HepG2 (cell line): Measurements from ENCODE around the gene CTSG. TPM values are rescaled to one million over a fixed set of nuclear protein-coding genes. Genes with fewer than 3 reads are reported as not detected.

ENCODE experiments used
- ATAC-seq: fragments of 200-7000 bp; cut with Tn5 transposase; 3 replicates; pipeline ENCODE4 v1.9.1; 2020; ENCODE audit warnings: mild to moderate bottlenecking, moderate library complexity
- BruUV-seq: library from RNA; stranded (reverse); fragments of 400-500 nt; replicated peaks from 2 replicates; lab custom pipeline; 2021; lab: Mats Ljungman, UMichigan
- CTCF ChIA-PET: fragments of 300-600 bp; formaldehyde crosslinking; extraction: SDS; loops from one replicate; lab custom pipeline; 2021; ENCODE audit warnings: low total read pairs, inconsistent platforms, low intra/inter-chr PET ratio; lab: Yijun Ruan, JAX
- POLR2A ChIA-PET: fragments of 350-600 bp; sonication (Branson Sonifier 250); formaldehyde crosslinking; loops from one replicate; lab custom pipeline; 2020; ENCODE audit warnings: antibody characterized with exemption, inconsistent platforms; lab: Yijun Ruan, JAX
- DNase-seq: peaks from one replicate; pipeline ENCODE4 v3.0.0-alpha.2; 2015; ENCODE audit warnings: low spot score
- FAIRE-seq: peaks from 3 replicates; lab custom pipeline; 2011; peaks lifted over from hg19 to GRCh38; lab: Jason Lieb, UNC
- H2AFZ ChIP-seq: one replicate; pipeline ENCODE4 v1.6.1; 2011; ENCODE audit warnings: low read length, inconsistent platforms
- H3K27ac ChIP-seq: fragments of 300-600 bp; 3 replicates; pipeline ENCODE4 v1.8.0; 2011; ENCODE audit warnings: mixed run types, mild to moderate bottlenecking, mixed read lengths, low read length, inconsistent platforms; ENCODE audit not compliant: insufficient read depth; ENCODE audit errors: extremely low read length
- H3K27me3 ChIP-seq, 2 experiments: fragments of 200-600 bp in 1 of 2; 2 replicates in 1 of 2; 3 replicates in 1 of 2; pipeline versions ENCODE4 v1.6.0 to v1.8.0; 2011; ENCODE audit warnings: low read length in 2 of 2, mild to moderate bottlenecking in 2 of 2, moderate library complexity in 2 of 2, inconsistent platforms in 1 of 2; ENCODE audit not compliant: insufficient read depth in 2 of 2, control insufficient read depth in 1 of 2
- H3K36me3 ChIP-seq, 2 experiments: fragments of 200-600 bp in 1 of 2; replicated peaks in 1 of 2; 2 replicates in 1 of 2; 3 replicates in 1 of 2; pipeline versions ENCODE4 v1.5.1 to v1.8.0; 2011; ENCODE audit warnings: low read length in 2 of 2, inconsistent platforms in 1 of 2; ENCODE audit not compliant: insufficient read depth in 2 of 2, control insufficient read depth in 1 of 2
- H3K4me1 ChIP-seq: 2 replicates; pipeline ENCODE4 v1.5.1; 2012; ENCODE audit warnings: low read length, inconsistent platforms; ENCODE audit not compliant: insufficient read depth
- H3K4me2 ChIP-seq: 2 replicates; pipeline ENCODE4 v1.6.0; 2011; ENCODE audit warnings: low read depth, low read length, inconsistent platforms
- H3K4me3 ChIP-seq, 3 experiments: fragments of 200-600 bp in 1 of 3; sonication (generic), shearing (Covaris generic) in 1 of 3; replicated peaks in 1 of 3; 2 replicates each; pipeline ENCODE4 v1.5.1; 2011 to 2016; ENCODE audit warnings: low read length in 3 of 3, inconsistent platforms in 2 of 3, low read depth in 2 of 3, mild to moderate bottlenecking in 2 of 3, control low read depth in 1 of 3, mixed read lengths in 1 of 3; ENCODE audit not compliant: insufficient read depth in 1 of 3
- H3K79me2 ChIP-seq: one replicate; pipeline ENCODE4 v1.6.1; 2011; ENCODE audit warnings: low read length, inconsistent platforms; ENCODE audit not compliant: insufficient read depth
- H3K9ac ChIP-seq: 2 replicates; pipeline ENCODE4 v1.6.0; 2011; ENCODE audit warnings: mild to moderate bottlenecking, low read depth, low read length, inconsistent platforms; ENCODE audit not compliant: insufficient read depth
- H3K9me3 ChIP-seq: 2 replicates; pipeline ENCODE4 v1.5.1; 2012; ENCODE audit warnings: mild to moderate bottlenecking, low read length
- H4K20me1 ChIP-seq: 2 replicates; pipeline ENCODE4 v1.6.0; 2011; ENCODE audit warnings: inconsistent platforms, mild to moderate bottlenecking, low read length, moderate library complexity; ENCODE audit not compliant: insufficient read depth
- CTCF ChIP-seq: sonication (generic); formaldehyde crosslinking; IDR thresholded peaks from 2 replicates; pipeline ENCODE4 v1.5.0; 2020; ENCODE audit warnings: mild to moderate bottlenecking, missing genetic modification reagents, moderate library complexity
- MNT ChIP-seq: fragments of 450-650 bp; IDR thresholded peaks from 2 replicates; pipeline ENCODE4 v1.6.1; 2016
- NRL ChIP-seq: sonication (generic); formaldehyde crosslinking; IDR thresholded peaks from 2 replicates; pipeline ENCODE4 v1.5.0; 2020; ENCODE audit warnings: missing genetic modification reagents, mild to moderate bottlenecking, moderate library complexity, borderline replicate concordance
- PBX3 ChIP-seq: sonication (generic); formaldehyde crosslinking; IDR thresholded peaks from 2 replicates; pipeline ENCODE4 v1.8.1; 2023; ENCODE audit warnings: missing genetic modification reagents, inconsistent platforms, borderline replicate concordance
- RELA ChIP-seq: sonication (generic); formaldehyde crosslinking; IDR thresholded peaks from 2 replicates; pipeline ENCODE4 v1.4.0; 2020; ENCODE audit warnings: missing genetic modification reagents
- SNAPC5 ChIP-seq: sonication (generic); formaldehyde crosslinking; IDR thresholded peaks from 2 replicates; pipeline ENCODE4 v1.8.1; 2023; ENCODE audit warnings: mild to moderate bottlenecking, missing genetic modification reagents, borderline replicate concordance
- XBP1 ChIP-seq: sonication (generic); formaldehyde crosslinking; IDR thresholded peaks from 2 replicates; pipeline ENCODE4 v1.5.0; 2020; ENCODE audit warnings: missing genetic modification reagents
- ZC3H13 ChIP-seq: sonication (generic); formaldehyde crosslinking; IDR thresholded peaks from 2 replicates; pipeline ENCODE4 v1.8.1; 2023; ENCODE audit warnings: mild to moderate bottlenecking, missing genetic modification reagents, moderate library complexity
- ZFX ChIP-seq: sonication (generic); formaldehyde crosslinking; IDR thresholded peaks from 2 replicates; pipeline ENCODE4 v1.4.0; 2020; ENCODE audit warnings: mild to moderate bottlenecking, low read depth, missing genetic modification reagents, moderate library complexity
- ZFY ChIP-seq: sonication (generic); formaldehyde crosslinking; IDR thresholded peaks from 2 replicates; pipeline ENCODE4 v1.4.0; 2020; ENCODE audit warnings: missing genetic modification reagents
- ZNF224 ChIP-seq: sonication (generic); formaldehyde crosslinking; IDR thresholded peaks from 2 replicates; pipeline ENCODE4 v1.5.0; 2020; ENCODE audit warnings: mild to moderate bottlenecking, missing genetic modification reagents
- ZNF430 ChIP-seq: sonication (generic); formaldehyde crosslinking; IDR thresholded peaks from 2 replicates; pipeline ENCODE4 v1.9.0; 2021; ENCODE audit warnings: mild to moderate bottlenecking, missing genetic modification reagents
- ZNF558 ChIP-seq: sonication (generic); formaldehyde crosslinking; IDR thresholded peaks from 2 replicates; pipeline ENCODE4 v1.9.0; 2022; ENCODE audit warnings: mild to moderate bottlenecking, missing genetic modification reagents, borderline replicate concordance
- ZNF567 ChIP-seq: sonication (generic); formaldehyde crosslinking; IDR thresholded peaks from 2 replicates; pipeline ENCODE4 v1.8.1; 2023; ENCODE audit warnings: mild to moderate bottlenecking, missing genetic modification reagents, borderline replicate concordance
- ZNF709 ChIP-seq: sonication (generic); formaldehyde crosslinking; IDR thresholded peaks from 2 replicates; pipeline ENCODE4 v1.5.0; 2020; ENCODE audit warnings: mild to moderate bottlenecking, missing genetic modification reagents
- ZNF737 ChIP-seq: sonication (generic); formaldehyde crosslinking; IDR thresholded peaks from 2 replicates; pipeline ENCODE4 v1.5.0; 2020; ENCODE audit warnings: missing genetic modification reagents, mild to moderate bottlenecking, borderline replicate concordance
- ZNF879 ChIP-seq: sonication (generic); formaldehyde crosslinking; IDR thresholded peaks from 2 replicates; pipeline ENCODE4 v1.8.1; 2023; ENCODE audit warnings: missing genetic modification reagents
- ZNF883 ChIP-seq: sonication (generic); formaldehyde crosslinking; IDR thresholded peaks from 2 replicates; pipeline ENCODE4 v1.5.1; 2020; ENCODE audit warnings: mild to moderate bottlenecking, missing genetic modification reagents; ENCODE audit errors: not compliant biosample characterization
- WGBS: methylation state at CpG from one replicate; pipeline ENCODE4 v1.1.6; 2017; ENCODE audit warnings: low lambda C conversion rate; 5-methylcytosine and 5-hydroxymethylcytosine counted together
- in situ Hi-C: cut with HindIII; loops from 2 replicates; pipeline ENCODE4 v1.10.0; 2017; ENCODE audit warnings: low pct_unique_long_range_greater_than_20kb; ENCODE audit not compliant: extremely low pct_ligation_motif_present
- intact Hi-C: fragments of 100-400 bp; cut with micrococcal nuclease; formaldehyde crosslinking; loops from one replicate; pipeline ENCODE4 v1.10.0; 2022; ENCODE audit not compliant: unreplicated experiment
- polyA plus RNA-seq, 8 experiments: library from polyadenylated mRNA; depleted of rRNA in 3 of 8; stranded (reverse) in 7 of 8; unstranded in 1 of 8; fragments of >200 nt; fragmentation: Illumina TruSeq in 4 of 8; extraction: Trizol in 4 of 8; gene quantifications; 2 replicates each; pipeline versions ENCODE4 v1.2.1 to v1.2.3, GENCODE V29; 2011 to 2016; ENCODE audit warnings: low read depth in 4 of 8, missing spikeins in 1 of 8, mixed read lengths in 1 of 8; ENCODE audit not compliant: insufficient read depth in 1 of 8
- total RNA-seq, 5 experiments: library from RNA; depleted of rRNA; stranded (reverse); fragments of >200 nt; fragmentation: Illumina TruSeq; extraction: Trizol; gene quantifications; 2 replicates each; pipeline ENCODE4 v1.2.3, GENCODE V29; 2016; ENCODE audit warnings: low read depth in 1 of 5

CTSG gene
- total and polyA plus RNA-seq, 2 of the 13 experiments (the other 11 are each of a cell fraction or from before 2014, with no cell fraction given): not detected

GRCh38 chr14:24605435-24606190, 29.6 kb upstream of the CTSG start:
- Histone ChIP-seq H3K9ac (no peak overlapping the region), H3K36me3 (no peaks in the 10 kb centered on the region), H3K4me1 (peaks cover 7% of the 10 kb centered on the region; the same call in 1 of the 2 replicates), H3K4me2 (no peak overlapping the region), H3K9me3 (no peaks in the 10 kb centered on the region), H2AFZ (no peak overlapping the region), H3K27me3 (no peaks in the 10 kb centered on the region; a peak in 1 of 5 replicates), H3K27ac (no peak overlapping the region), H3K79me2 (no peaks in the 10 kb centered on the region), H4K20me1 (no peaks in the 10 kb centered on the region), H3K4me3 (no peak overlapping the region)
- peak; percentile 93 for ATAC-seq
- no TSS peak for BruUV-seq
- peak; percentile 70 for FAIRE-seq
- WGBS: 8% methylated on average over 3 of the region's 3 CpGs
- intact Hi-C loops: loop anchor here (1.0 kb wide), 1 partner anchor 124 kb away; no protein-coding TSS in a partner anchor
- ChIA-PET POLR2A (no interaction called here), CTCF (interaction anchor here (0.8 to 1.9 kb wide), 2 partner anchors 73 to 124 kb away, joined by 4 to 8 read pairs; no protein-coding TSS in a partner anchor)
- peak; percentile 54 for DNase-seq
- in situ Hi-C loops: no loop called here
- TF ChIP-seq ZNF558 (CRISPR knock-in tag) (0 out of 2 replicates have a peak, but pooled peaks have one; percentile 35), ZNF709 (CRISPR knock-in tag) (no peak), ZNF224 (CRISPR knock-in tag) (no peak), MNT (no peak), ZNF567 (0 out of 2 replicates have a peak, but pooled peaks have one; percentile 54), NRL (CRISPR knock-in tag) (peak; percentile 85; the same call in 1 of the 2 replicates), ZFY (CRISPR knock-in tag) (no peak), ZNF879 (CRISPR knock-in tag) (no peak), ZC3H13 (CRISPR knock-in tag) (no peak), RELA (CRISPR knock-in tag) (no peak), ZNF883 (CRISPR knock-in tag) (peak; percentile 55), ZNF737 (CRISPR knock-in tag) (0 out of 2 replicates have a peak, but pooled peaks have one; percentile 39), ZFX (CRISPR knock-in tag) (no peak), ZNF430 (CRISPR knock-in tag) (no peak), PBX3 (no peak), SNAPC5 (CRISPR knock-in tag) (no peak), XBP1 (CRISPR knock-in tag) (no peak), CTCF (CRISPR knock-in tag) (peak; percentile 88)
